Mesenteric fat pad (tissue), 1 donor: ENCODE results near the gene EPB41L4A. TPM values are rescaled to one million over a fixed set of nuclear protein-coding genes. Genes with fewer than 3 reads are reported as not detected.

ENCODE experiments used
- DNase-seq: peaks from one replicate; pipeline ENCODE4 v3.0.0-alpha.2; 2020; ENCODE audit warnings: low spot score
- total RNA-seq: library from RNA; stranded (reverse); fragmentation: NEBNext Ultra II Directional; extraction: Animal tissue kit (Norgen Biotek cat#: 25700); gene quantifications from one replicate; pipeline ENCODE4 v1.2.1, GENCODE V29; 2021
- donor health status: DM: yes; HTN: yes; CAD: no.

Gene EPB41L4A
- total RNA-seq, 1 donor from 2014 or later, result 30.2 TPM

DNA sequence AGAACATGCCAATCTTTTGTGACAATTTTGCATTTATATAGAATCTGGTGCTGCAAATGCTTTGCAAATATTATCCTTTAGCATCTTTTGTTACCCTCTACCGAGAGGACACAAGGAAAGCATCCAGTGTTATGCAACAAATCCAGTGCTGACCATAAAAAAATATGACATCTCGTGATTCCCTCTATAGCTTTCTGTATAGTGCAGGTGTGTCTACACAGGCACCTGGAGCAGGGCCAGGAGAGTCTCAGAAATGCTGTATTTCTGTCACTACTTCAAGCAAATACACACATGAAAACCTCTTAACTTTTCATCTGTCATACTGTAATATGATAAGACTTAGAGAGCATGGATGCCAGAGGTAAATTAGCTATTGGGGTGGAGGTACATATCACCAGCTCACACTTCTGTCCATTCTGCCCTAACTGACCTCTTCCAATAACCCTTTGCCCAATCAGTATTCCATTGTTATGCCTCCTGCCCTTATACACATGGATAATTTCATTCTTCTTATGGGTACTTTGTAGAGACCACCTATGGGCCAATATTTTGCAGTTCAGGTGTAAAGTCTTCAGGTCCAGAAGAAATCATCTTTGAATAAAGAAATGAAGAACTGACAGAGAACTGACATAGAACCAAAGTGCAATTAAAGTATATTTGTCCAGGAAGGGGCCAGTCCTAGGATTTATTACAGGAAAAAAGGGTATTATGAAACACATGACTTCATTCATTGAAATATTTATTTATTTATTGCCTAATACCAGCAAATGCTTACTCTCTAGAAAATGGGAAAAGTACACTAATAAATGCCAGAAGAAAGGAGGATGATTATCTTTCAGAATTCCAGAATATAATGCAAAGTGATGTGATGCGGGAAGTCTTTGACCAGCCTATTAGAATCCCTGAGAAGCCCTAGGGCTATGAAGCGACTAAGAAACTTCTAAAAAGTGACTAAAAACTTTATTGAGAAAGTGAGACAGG is 106.5 kb downstream of the EPB41L4A start:
- no peak for DNase-seq

GRCh38 chr5:112310746-112311145 is 108.3 kb downstream of the EPB41L4A start:
- DNase-seq, result no peak

GRCh38 chr5:112308608-112309007 is 110.5 kb downstream of the EPB41L4A start:
- no peak for DNase-seq

- DNase-seq, result no peak
Observed at GRCh38 chr5:112306956-112307355, 112.1 kb downstream of the EPB41L4A start.

GRCh38 chr5:112304743-112305142 is 114.3 kb downstream of the EPB41L4A start:
- no peak for DNase-seq

GRCh38 chr5:112303685-112304084 is 115.4 kb downstream of the EPB41L4A start:
- DNase-seq, result no peak

GRCh38 chr5:112294126-112294525 is 125.0 kb downstream of the EPB41L4A start:
- DNase-seq, result no peak

GRCh38 chr5:112293587-112293986 is 125.5 kb downstream of the EPB41L4A start:
- DNase-seq, result no peak

DNA sequence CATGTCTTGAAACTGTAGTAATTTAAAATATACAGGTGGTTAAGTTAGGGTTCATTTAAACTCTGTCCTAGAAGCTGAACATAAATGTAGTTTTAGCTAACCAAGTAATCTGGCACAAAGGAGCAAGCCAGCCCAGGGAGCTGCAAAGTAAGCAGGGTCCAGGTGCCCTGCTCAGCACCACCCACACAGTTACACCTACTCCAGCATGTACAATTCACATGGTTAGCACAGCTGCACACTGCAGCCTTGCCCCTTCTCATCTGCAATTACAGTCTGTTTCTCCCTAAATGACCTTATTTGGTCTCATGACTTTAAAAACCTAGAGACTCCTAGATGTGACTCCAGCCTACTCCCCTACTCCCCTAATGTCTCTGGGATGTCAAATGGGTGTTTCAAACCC is 128.4 kb downstream of the EPB41L4A start:
- no peak for DNase-seq

GRCh38 chr5:112289465-112289864 is 129.6 kb downstream of the EPB41L4A start:
- no peak for DNase-seq

- DNase-seq, result no peak
Observed at GRCh38 chr5:112283943-112284929, 134.8 kb downstream of the EPB41L4A start.

- DNase-seq, result no peak
Observed at GRCh38 chr5:112283034-112283582, 136.0 kb downstream of the EPB41L4A start.

DNA sequence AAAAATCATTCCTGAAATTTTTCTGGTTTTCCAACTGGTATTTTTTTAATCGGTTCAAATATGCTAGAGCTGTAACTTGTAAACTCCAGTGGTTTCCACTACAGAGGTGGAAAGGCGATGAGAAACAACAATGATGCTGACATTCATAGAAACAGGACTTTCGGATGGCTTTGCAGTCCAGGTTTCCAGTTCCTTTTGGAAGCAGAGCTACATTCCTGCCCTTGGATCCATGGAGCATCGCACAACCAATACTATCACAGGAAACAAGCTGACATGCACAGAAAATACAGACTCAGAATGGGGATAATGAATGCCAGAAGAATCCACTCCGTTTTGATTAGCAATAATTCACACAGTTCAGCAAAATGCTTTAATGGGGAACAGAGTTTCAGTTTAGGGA is 140.0 kb downstream of the EPB41L4A start:
- DNase-seq, result no peak

- no peak for DNase-seq
Observed at GRCh38 chr5:112276991-112277390, 142.1 kb downstream of the EPB41L4A start.

- no peak for DNase-seq
Observed at GRCh38 chr5:112275671-112276070, 143.4 kb downstream of the EPB41L4A start.

DNA sequence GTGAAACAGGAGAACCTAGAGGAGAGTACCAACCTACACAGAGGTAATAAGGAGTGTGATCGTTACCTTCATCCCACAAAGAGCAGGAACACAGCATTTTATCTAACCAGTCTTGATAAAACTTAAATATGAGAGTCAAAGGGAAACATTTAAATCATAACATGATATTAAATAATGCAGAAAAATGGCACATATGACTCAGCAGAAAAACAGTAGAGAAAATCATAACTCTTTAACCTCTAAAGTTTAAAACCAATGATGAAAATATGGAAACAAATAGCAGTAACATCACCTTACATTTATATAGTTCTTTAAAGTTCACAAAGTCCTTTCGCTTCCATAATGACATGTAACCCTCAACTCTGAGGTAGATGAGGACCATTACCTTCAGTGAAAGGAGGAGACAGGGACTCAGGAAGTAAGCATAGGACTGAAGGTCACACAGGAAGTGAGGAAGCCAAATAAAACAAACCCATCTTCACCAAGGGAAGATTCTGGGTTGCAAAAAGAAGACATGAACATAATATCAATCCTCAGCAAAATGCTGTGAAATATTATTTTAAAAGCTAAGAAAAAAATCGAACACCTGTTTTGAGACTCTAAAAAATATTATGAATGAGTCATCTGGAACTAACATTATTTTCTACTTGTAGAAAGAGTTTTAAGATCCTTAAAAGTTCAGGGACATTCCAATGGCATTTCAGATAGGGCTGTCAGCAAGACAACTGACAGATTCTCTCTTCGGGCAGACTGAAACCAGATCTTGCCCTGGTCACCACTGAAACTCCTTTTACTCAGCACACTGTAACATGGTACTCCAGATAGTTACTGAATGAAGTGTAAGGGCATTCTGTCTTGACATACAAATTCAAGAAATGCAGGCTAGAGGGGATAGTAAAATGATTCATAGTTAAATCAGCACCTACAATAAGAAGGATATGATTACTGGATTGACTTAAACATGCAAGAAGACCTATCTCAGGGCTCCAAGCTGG is 148.5 kb downstream of the EPB41L4A start:
- DNase-seq, result no peak

DNA sequence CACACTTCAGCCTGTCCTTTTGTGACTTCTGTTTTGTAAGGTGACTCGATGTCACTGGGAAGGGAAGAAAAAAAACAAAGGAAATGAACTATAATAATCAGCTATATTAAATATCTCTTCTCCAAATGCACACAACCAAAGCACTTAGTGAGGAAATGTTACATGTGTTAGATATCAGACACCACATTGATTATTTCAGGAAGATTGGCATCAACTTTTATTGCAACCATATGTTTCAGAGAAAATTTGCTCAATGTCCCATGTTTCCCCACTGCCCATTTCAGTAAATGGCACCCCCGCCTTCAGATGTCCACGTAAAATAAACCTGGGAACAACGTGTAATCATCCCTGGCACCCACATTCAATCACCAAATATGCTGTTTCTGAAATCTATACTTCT is 151.8 kb downstream of the EPB41L4A start:
- no peak for DNase-seq

DNA sequence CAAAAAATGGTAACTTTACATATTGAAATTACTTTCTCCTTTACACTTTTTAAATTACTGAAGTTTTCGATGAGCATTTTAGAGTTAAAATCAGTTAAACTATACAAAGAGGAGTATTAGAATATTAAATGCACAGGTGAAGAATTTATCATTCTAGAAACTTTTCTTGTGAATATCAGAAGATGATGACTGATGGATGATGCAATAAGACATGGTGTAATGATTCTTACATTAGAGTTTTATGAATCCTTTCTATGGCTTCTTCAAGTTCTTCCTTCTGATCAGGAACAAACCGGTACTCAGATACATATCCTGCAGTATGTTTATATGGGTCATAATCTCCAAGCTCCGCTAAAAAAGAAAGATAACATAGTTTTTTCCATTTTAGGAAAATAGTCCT is 154.4 kb downstream of the EPB41L4A start:
- no peak for DNase-seq

- DNase-seq, result no peak
Observed at GRCh38 chr5:112264151-112264550, 154.9 kb downstream of the EPB41L4A start.

- DNase-seq, result no peak
Observed at GRCh38 chr5:112263469-112263868, 155.6 kb downstream of the EPB41L4A start.
